ENCODE measurements around the gene RRAGD. TPM values are rescaled to one million over a fixed set of nuclear protein-coding genes. Genes with fewer than 3 reads are reported as not detected.

The RRAGD gene
- total RNA-seq, 1 donor from 2014 or later = 35.4 TPM

GRCh38 chr6:89436226-89436625, 24.2 kb upstream of the RRAGD start:
- no peak for DNase-seq (ENCODE audit: low read depth)
- Histone ChIP-seq H3K27me3 (ENCODE audit: control insufficient read depth, insufficient read depth, low read length) (no peaks in the 10 kb centered on the region), H3K4me3 (ENCODE audit: low read depth, low read length) (no peak overlapping the region), H3K36me3 (ENCODE audit: control insufficient read depth, insufficient read depth, low read length) (no peaks in the 10 kb centered on the region)
- TF ChIP-seq CTCF (IDR thresholded peaks at IDR 0.05; ENCODE audit: insufficient read depth, low read length, poor library complexity, severe bottlenecking) = no peak

- no peak for DNase-seq (ENCODE audit: low read depth)
- H3K36me3 ChIP-seq (ENCODE audit: control insufficient read depth, insufficient read depth, low read length) = no peaks in the 10 kb centered on the region
- H3K27me3 ChIP-seq (ENCODE audit: control insufficient read depth, insufficient read depth, low read length) = no peaks in the 10 kb centered on the region
- TF ChIP-seq CTCF (IDR thresholded peaks at IDR 0.05; ENCODE audit: insufficient read depth, low read length, poor library complexity, severe bottlenecking) = no peak
- no peak overlapping the region for H3K4me3 ChIP-seq (ENCODE audit: low read depth, low read length)
Observed at GRCh38 chr6:89434954-89435353, 22.9 kb upstream of the RRAGD start.

- H3K36me3 ChIP-seq (ENCODE audit: control insufficient read depth, insufficient read depth, low read length) = no peaks in the 10 kb centered on the region
- H3K27me3 ChIP-seq (ENCODE audit: control insufficient read depth, insufficient read depth, low read length) = no peaks in the 10 kb centered on the region
- no peak for DNase-seq (ENCODE audit: low read depth)
- no peak overlapping the region for H3K4me3 ChIP-seq (ENCODE audit: low read depth, low read length)
- TF ChIP-seq CTCF (IDR thresholded peaks at IDR 0.05; ENCODE audit: insufficient read depth, low read length, poor library complexity, severe bottlenecking) = no peak
Observed at GRCh38 chr6:89434150-89434499, 22.1 kb upstream of the RRAGD start.

GRCh38 chr6:89433252-89434149, 21.4 kb upstream of the RRAGD start:
- Histone ChIP-seq H3K4me3 (ENCODE audit: low read depth, low read length) (peak overlapping the region; percentile 59), H3K36me3 (ENCODE audit: control insufficient read depth, insufficient read depth, low read length) (no peaks in the 10 kb centered on the region), H3K27me3 (ENCODE audit: control insufficient read depth, insufficient read depth, low read length) (no peaks in the 10 kb centered on the region)
- TF ChIP-seq CTCF (IDR thresholded peaks at IDR 0.05; ENCODE audit: insufficient read depth, low read length, poor library complexity, severe bottlenecking) = no peak
- no peak for DNase-seq (ENCODE audit: low read depth)

- Histone ChIP-seq H3K36me3 (ENCODE audit: control insufficient read depth, insufficient read depth, low read length) (no peaks in the 10 kb centered on the region), H3K27me3 (ENCODE audit: control insufficient read depth, insufficient read depth, low read length) (no peaks in the 10 kb centered on the region), H3K4me3 (ENCODE audit: low read depth, low read length) (peak within 1 kb of the TSS; percentile 59)
- DNase-seq (ENCODE audit: low read depth) = no peak
- peak; percentile 62 for TF ChIP-seq CTCF (IDR thresholded peaks at IDR 0.05; ENCODE audit: insufficient read depth, low read length, poor library complexity, severe bottlenecking)
Observed at GRCh38 chr6:89432875-89433251, 20.8 kb upstream of the RRAGD start, which contains the start of gene ANKRD6. Gene ANKRD6 (plus strand): TSS chr6:89433152. CDS start chr6:89566977, 133,825 bp downstream.
